Cardiac muscle cell (in vitro differentiated cells and primary cell): ENCODE results near the gene ZG16B. TPM values are rescaled to one million over a fixed set of nuclear protein-coding genes. Genes with fewer than 3 reads are reported as not detected.

ENCODE experiments used
- DNase-seq, 2 donors: peaks; one replicate each; pipeline versions ENCODE4 v3.0.0 to v3.0.0-alpha.2; 2010 to 2017; ENCODE audit warnings: low read depth in 1 of 2, low spot score in 1 of 2
- H3K27ac ChIP-seq: fragments of 200-600 bp; sonication (generic); 2 replicates; pipeline ENCODE4 v1.5.1; 2016
- H3K27me3 ChIP-seq: fragments of 200-600 bp; sonication (generic); 2 replicates; pipeline ENCODE4 v1.6.0; 2016; ENCODE audit warnings: control low read depth
- H3K36me3 ChIP-seq: fragments of 200-600 bp; sonication (generic); 2 replicates; pipeline ENCODE4 v1.5.1; 2016; ENCODE audit warnings: control low read depth
- H3K4me1 ChIP-seq: fragments of 200-600 bp; sonication (generic); 2 replicates; pipeline ENCODE4 v1.8.1; 2017; ENCODE audit warnings: low read depth, mild to moderate bottlenecking, mixed run types
- H3K4me3 ChIP-seq: fragments of 200-600 bp; sonication (generic); 2 replicates; pipeline ENCODE4 v1.5.1; 2016; ENCODE audit warnings: mild to moderate bottlenecking
- H3K9me3 ChIP-seq: fragments of 200-600 bp; sonication (generic); 2 replicates; pipeline ENCODE4 v1.5.1; 2017; ENCODE audit warnings: low read depth, mild to moderate bottlenecking, control low read depth
- CTCF ChIP-seq: IDR thresholded peaks from 2 replicates; pipeline ENCODE4 v1.5.1; 2012; ENCODE audit warnings: low read depth, mild to moderate bottlenecking, low read length
- polyA plus RNA-seq: library from polyadenylated mRNA; unstranded; fragments of >200 nt; fragmentation: Nextera tagmentation; extraction: Ambion mirVana; gene quantifications from 2 replicates; pipeline ENCODE4 v1.2.1, GENCODE V29; 2016
- total RNA-seq: library from RNA; depleted of rRNA; stranded (reverse); fragments of >200 nt; gene quantifications from 2 replicates; pipeline ENCODE4 v1.2.3, GENCODE V29; 2016

The ZG16B gene
- total and polyA plus RNA-seq, 2 experiments from 2014 or later, result not detected

GRCh38 chr16:2799205-2799858, 30.8 kb upstream of the ZG16B start:
- DNase-seq, result no peak
- H3K36me3 ChIP-seq, result no peaks in the 10 kb centered on the region
- TF ChIP-seq CTCF, result no peak
- H3K9me3 ChIP-seq, result no peaks in the 10 kb centered on the region
- no peaks in the 10 kb centered on the region for H3K4me1 ChIP-seq
- no peaks in the 10 kb centered on the region for H3K27me3 ChIP-seq
- H3K27ac ChIP-seq, result no peak overlapping the region
- H3K4me3 ChIP-seq, result no peak overlapping the region

GRCh38 chr16:2799859-2800226, 30.3 kb upstream of the ZG16B start:
- Histone ChIP-seq H3K27me3 (no peaks in the 10 kb centered on the region), H3K4me3 (no peak overlapping the region), H3K27ac (no peak overlapping the region), H3K4me1 (no peaks in the 10 kb centered on the region), H3K9me3 (no peaks in the 10 kb centered on the region), H3K36me3 (no peaks in the 10 kb centered on the region)
- no peak for TF ChIP-seq CTCF
- DNase-seq, result peak in 1 of 2 donors; percentile 26

- TF ChIP-seq CTCF, result no peak
- H3K9me3 ChIP-seq, result no peaks in the 10 kb centered on the region
- no peaks in the 10 kb centered on the region for H3K4me1 ChIP-seq
- H3K27ac ChIP-seq, result no peak overlapping the region
- no peaks in the 10 kb centered on the region for H3K36me3 ChIP-seq
- H3K4me3 ChIP-seq, result no peak overlapping the region
- H3K27me3 ChIP-seq, result peaks cover 8% of the 10 kb centered on the region
- DNase-seq, result no peak
Observed at GRCh38 chr16:2803545-2804195, 26.4 kb upstream of the ZG16B start.

- H3K4me3 ChIP-seq, result no peak overlapping the region
- no peak overlapping the region for H3K27ac ChIP-seq
- H3K27me3 ChIP-seq, result peaks cover 8% of the 10 kb centered on the region
- H3K9me3 ChIP-seq, result no peaks in the 10 kb centered on the region
- H3K36me3 ChIP-seq, result no peaks in the 10 kb centered on the region
- TF ChIP-seq CTCF, result no peak
- no peak for DNase-seq
- no peaks in the 10 kb centered on the region for H3K4me1 ChIP-seq
Observed at GRCh38 chr16:2804728-2805127, 25.4 kb upstream of the ZG16B start.

GRCh38 chr16:2806286-2806685, 23.8 kb upstream of the ZG16B start:
- TF ChIP-seq CTCF, result no peak
- no peak for DNase-seq
- peaks cover 8% of the 10 kb centered on the region for H3K27me3 ChIP-seq
- no peaks in the 10 kb centered on the region for H3K4me1 ChIP-seq
- H3K27ac ChIP-seq, result no peak overlapping the region
- H3K4me3 ChIP-seq, result no peak overlapping the region
- H3K36me3 ChIP-seq, result no peaks in the 10 kb centered on the region
- H3K9me3 ChIP-seq, result no peaks in the 10 kb centered on the region
